Left lobe of liver (tissue), 2 donors: ENCODE measurements around the gene C19orf53. TPM values are rescaled to one million over a fixed set of nuclear protein-coding genes. Genes with fewer than 3 reads are reported as not detected.
"Not testable (repeated sequence)": the region's sequence is repeated elsewhere in the genome, so short reads cannot be mapped to it uniquely, and the experiment has no call there.

ENCODE experiments used
- ATAC-seq: fragments of 200-7000 bp; cut with Tn5 transposase; one replicate; pipeline ENCODE4 v1.9.1; 2020; ENCODE audit warnings: mild to moderate bottlenecking, moderate library complexity
- DNase-seq: peaks from one replicate; pipeline ENCODE4 v3.0.0-alpha.2; 2020; ENCODE audit warnings: low spot score
- total RNA-seq: library from RNA; stranded (reverse); gene quantifications from one replicate; pipeline ENCODE4 v1.2.1, GENCODE V29; 2021
- donor health status: DM: no; HTN: no; CAD: no; lungs with moderate emphysema.
- donor health status: DM: no; HTN: yes; CAD: no.

C19orf53 gene
- 35.6 TPM for total RNA-seq

GRCh38 chr19:13774217-13775191 lies at the start of gene C19orf53:
C19orf53 (plus strand) TSS chr19:13774456; CDS start chr19:13774478, 22 bp downstream.
- DNase-seq = peak; percentile 92
- ATAC-seq = peak; percentile 99

- no peak for ATAC-seq
- DNase-seq = no peak
Observed at GRCh38 chr19:13726323-13726722, 47.9 kb upstream of the C19orf53 start.

- no peak for DNase-seq
- no peak for ATAC-seq
Observed at GRCh38 chr19:13727798-13728197, 46.5 kb upstream of the C19orf53 start.

GRCh38 chr19:13729859-13730258 lies 44.4 kb upstream of the C19orf53 start:
- no peak for DNase-seq
- ATAC-seq = no peak

- DNase-seq (peak; percentile 96), ATAC-seq (peak; percentile 100)
Observed at GRCh38 chr19:13731147-13731964, 42.9 kb upstream of the C19orf53 start.

- no peak for ATAC-seq
- DNase-seq = no peak
Observed at GRCh38 chr19:13732337-13732736, 41.9 kb upstream of the C19orf53 start.

GRCh38 chr19:13734751-13735150 lies 39.5 kb upstream of the C19orf53 start:
- DNase-seq = no peak
- no peak for ATAC-seq

GRCh38 chr19:13738073-13738472 lies 36.2 kb upstream of the C19orf53 start:
- DNase-seq = no peak
- no peak for ATAC-seq

GRCh38 chr19:13741893-13742292 lies 32.4 kb upstream of the C19orf53 start:
- ATAC-seq (no peak), DNase-seq (no peak)

- no peak for DNase-seq
Observed at GRCh38 chr19:13742756-13743155, 31.5 kb upstream of the C19orf53 start.

GRCh38 chr19:13744174-13744573 lies 30.1 kb upstream of the C19orf53 start:
- no peak for ATAC-seq

More at GRCh38 chr19:13742756-13743155, 31.5 kb upstream of the C19orf53 start:
- ATAC-seq = no peak

GRCh38 chr19:13747098-13747453 lies 27.2 kb upstream of the C19orf53 start:
- ATAC-seq (no peak), DNase-seq (no peak)

More at GRCh38 chr19:13744174-13744573, 30.1 kb upstream of the C19orf53 start:
- no peak for DNase-seq

- no peak for ATAC-seq
- no peak for DNase-seq
Observed at GRCh38 chr19:13748169-13748828, 26.0 kb upstream of the C19orf53 start.

- ATAC-seq (no peak), DNase-seq (no peak)
Observed at GRCh38 chr19:13751436-13751835, 22.8 kb upstream of the C19orf53 start.

GRCh38 chr19:13753622-13754021 lies 20.6 kb upstream of the C19orf53 start:
- not testable (repeated sequence) for ATAC-seq, DNase-seq

GRCh38 chr19:13756210-13756609 lies 18.0 kb upstream of the C19orf53 start:
- DNase-seq = no peak
- ATAC-seq = no peak

- ATAC-seq = no peak
- DNase-seq = no peak
Observed at GRCh38 chr19:13757805-13758772, 16.2 kb upstream of the C19orf53 start.

GRCh38 chr19:13758795-13759194 lies 15.5 kb upstream of the C19orf53 start:
- DNase-seq (no peak), ATAC-seq (no peak)

GRCh38 chr19:13761423-13761822 lies 12.8 kb upstream of the C19orf53 start:
- DNase-seq (no peak), ATAC-seq (no peak)
